ENCODE data around the gene NFATC4.
A peak's percentile ranks its signal among the peaks of the same experiment; 100 is the strongest.

The NFATC4 gene

DNA sequence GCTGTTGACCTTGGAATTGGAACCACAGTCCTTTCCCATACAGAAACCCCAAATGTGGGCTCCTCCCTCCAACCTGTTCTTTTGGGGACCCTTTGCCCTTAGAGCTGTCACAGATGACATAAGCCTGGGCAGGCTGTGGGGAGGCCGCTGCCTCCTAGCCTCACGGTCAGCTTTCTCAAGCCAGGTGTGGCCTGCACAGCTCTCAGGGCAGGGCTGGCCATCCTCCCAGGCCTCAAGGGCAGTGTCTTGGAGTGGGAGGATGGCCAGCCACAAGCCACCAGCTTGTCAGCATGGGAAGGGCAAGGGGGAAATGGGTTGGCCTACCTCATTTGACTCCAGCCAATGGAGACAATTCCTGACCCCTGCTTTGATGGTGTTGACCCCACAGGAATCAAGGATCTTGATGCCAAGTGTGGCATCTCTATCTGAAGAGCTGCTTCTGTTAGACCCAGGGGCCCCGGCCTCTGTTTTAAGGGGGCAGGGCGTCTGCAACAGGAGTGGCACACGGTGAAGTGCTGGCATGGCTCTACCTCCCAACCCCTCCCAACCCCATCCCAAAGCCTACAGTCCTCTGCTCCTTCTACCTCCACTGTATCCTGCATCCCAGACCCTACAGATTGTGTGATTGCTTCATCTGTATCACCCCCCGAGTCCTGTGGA is 50.0 kb downstream of the NFATC4 start:
- Histone ChIP-seq H3K9ac (ENCODE audit: low read depth, low read length) (no peak overlapping the region), H3K4me1 (ENCODE audit: insufficient read depth, low read length) (no peaks in the 10 kb centered on the region), H3K27ac (ENCODE audit: low read length) (no peak overlapping the region), H3K36me3 (ENCODE audit: insufficient read depth, low read depth, low read length) (peaks cover 16% of the 10 kb centered on the region; the same call in 1 of the 2 replicates), H3K4me3 (ENCODE audit: low read length) (no peak overlapping the region), H3K9me3 (ENCODE audit: insufficient read depth, low read depth, low read length) (no peaks in the 10 kb centered on the region), H3K27me3 (ENCODE audit: insufficient read depth, low read length) (peaks cover 36% of the 10 kb centered on the region)

DNA sequence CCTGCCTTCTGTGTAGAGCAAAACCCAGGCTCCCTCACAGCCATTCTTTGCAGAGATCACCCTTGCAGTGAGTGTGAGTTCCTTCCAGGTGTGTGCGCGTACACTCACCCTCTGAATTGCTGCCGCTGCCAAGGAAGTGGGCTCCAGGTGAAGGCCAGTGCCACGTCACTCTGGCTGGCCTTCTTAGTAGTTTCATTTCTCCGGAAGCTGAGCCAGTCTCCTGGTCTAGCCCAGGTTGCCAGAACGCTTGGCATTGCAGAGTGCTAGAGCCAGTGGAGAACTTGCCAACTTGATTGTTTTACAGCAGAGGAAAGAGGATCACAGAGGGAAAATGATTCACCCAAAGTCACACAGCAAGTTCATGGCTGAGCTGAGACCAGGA is 50.5 kb downstream of the NFATC4 start:
- H3K27ac ChIP-seq (ENCODE audit: low read length), result no peak overlapping the region
- H3K4me1 ChIP-seq (ENCODE audit: insufficient read depth, low read length), result no peaks in the 10 kb centered on the region
- H3K4me3 ChIP-seq (ENCODE audit: low read length), result no peak overlapping the region
- H3K9ac ChIP-seq (ENCODE audit: low read depth, low read length), result no peak overlapping the region
- H3K27me3 ChIP-seq (ENCODE audit: insufficient read depth, low read length), result peaks cover 41% of the 10 kb centered on the region
- peaks cover 13% of the 10 kb centered on the region; the same call in 1 of the 2 replicates for H3K36me3 ChIP-seq (ENCODE audit: insufficient read depth, low read depth, low read length)
- no peaks in the 10 kb centered on the region for H3K9me3 ChIP-seq (ENCODE audit: insufficient read depth, low read depth, low read length)

DNA sequence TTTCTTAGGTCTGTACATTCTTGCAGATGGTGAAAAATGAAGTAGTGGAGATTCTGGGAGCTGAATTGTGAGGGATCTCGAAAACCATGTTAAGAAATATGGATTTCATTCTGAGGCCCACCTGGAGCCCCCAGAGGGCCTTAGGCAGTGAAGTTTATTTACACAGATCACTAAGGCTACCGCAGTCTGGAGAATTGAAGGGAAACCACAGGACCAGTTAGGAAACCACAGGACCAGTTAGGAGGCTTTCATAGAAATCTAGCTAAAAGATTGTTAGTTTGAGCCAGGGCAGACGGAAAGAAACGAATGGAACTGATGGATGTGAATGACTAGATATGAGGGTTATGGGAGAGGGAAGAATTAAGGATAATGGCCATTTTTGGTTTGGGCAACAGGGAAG is 54.3 kb downstream of the NFATC4 start:
- H3K9ac ChIP-seq (ENCODE audit: low read depth, low read length), result no peak overlapping the region
- H3K36me3 ChIP-seq (ENCODE audit: insufficient read depth, low read depth, low read length), result no peaks in the 10 kb centered on the region
- H3K9me3 ChIP-seq (ENCODE audit: insufficient read depth, low read depth, low read length), result no peaks in the 10 kb centered on the region
- H3K27ac ChIP-seq (ENCODE audit: low read length), result no peak overlapping the region
- H3K4me3 ChIP-seq (ENCODE audit: low read length), result no peak overlapping the region
- no peaks in the 10 kb centered on the region for H3K4me1 ChIP-seq (ENCODE audit: insufficient read depth, low read length)
- peaks cover 43% of the 10 kb centered on the region for H3K27me3 ChIP-seq (ENCODE audit: insufficient read depth, low read length)

DNA sequence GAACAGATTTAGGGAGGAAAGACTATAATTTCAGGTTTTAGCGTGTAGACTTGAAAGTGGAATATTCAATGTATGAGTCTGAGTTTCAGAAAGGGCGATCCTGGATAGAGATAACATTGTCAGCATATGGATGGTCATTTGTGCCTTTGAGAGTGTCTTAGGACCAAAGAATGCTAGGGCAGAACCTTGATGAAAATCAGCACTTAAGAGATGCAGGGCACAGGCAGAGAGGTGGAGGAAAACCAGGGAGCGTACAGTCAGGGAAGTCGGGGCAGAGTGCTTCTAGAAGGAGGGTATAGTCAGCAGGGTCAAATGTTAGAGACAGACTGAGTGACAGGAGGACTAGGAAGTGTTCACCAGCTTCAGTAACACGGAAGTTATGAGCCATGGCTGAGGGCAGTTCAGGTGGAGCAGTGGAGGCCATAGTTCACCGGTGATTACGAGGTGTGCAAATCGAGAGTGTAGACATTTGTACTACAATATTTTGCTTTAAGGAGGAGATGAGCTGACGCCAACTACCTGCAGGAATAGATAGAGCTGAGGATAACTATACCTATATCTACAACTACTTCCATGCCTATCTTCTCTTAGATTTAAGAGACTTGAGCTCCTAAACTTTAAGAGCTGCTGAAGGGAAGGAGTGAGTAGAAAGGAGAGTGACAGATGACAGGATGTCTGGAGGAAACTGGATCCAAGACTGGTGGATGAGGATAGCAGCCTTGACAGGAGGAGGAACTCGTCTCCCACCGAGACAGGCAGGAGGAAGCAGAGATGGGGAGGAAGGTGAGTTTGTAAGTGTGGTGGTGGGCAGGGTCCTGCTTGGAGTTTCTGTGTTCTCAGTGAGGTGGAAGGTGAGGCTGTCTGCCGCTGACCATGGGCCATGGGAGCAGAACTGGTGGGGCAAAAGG is 55.0 kb downstream of the NFATC4 start:
- H3K27ac ChIP-seq (ENCODE audit: low read length), result no peak overlapping the region
- peaks cover 46% of the 10 kb centered on the region for H3K27me3 ChIP-seq (ENCODE audit: insufficient read depth, low read length)
- no peak overlapping the region for H3K9ac ChIP-seq (ENCODE audit: low read depth, low read length)
- no peaks in the 10 kb centered on the region for H3K36me3 ChIP-seq (ENCODE audit: insufficient read depth, low read depth, low read length)
- no peak overlapping the region for H3K4me3 ChIP-seq (ENCODE audit: low read length)
- no peaks in the 10 kb centered on the region for H3K4me1 ChIP-seq (ENCODE audit: insufficient read depth, low read length)
- no peaks in the 10 kb centered on the region for H3K9me3 ChIP-seq (ENCODE audit: insufficient read depth, low read depth, low read length)

DNA sequence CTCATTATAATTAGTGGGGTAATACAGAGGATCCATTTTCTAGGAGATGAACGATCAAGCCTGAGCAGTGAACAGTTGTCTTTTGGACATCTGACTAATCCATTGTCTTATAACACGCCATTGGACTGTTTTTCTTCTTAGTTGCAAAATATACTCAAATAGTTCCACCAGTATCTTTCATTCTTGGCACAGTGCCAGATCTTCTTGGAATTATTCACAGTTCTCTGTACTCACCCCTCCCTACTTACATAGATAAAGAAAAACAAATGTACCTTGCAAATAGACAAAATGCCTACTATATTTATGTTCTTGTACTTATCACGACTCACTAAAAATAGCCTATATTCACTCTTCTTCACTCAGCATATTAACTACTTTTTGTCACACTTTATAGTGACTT is 57.7 kb downstream of the NFATC4 start:
- Histone ChIP-seq H3K9ac (ENCODE audit: low read depth, low read length) (no peak overlapping the region), H3K4me3 (ENCODE audit: low read length) (no peak overlapping the region), H3K9me3 (ENCODE audit: insufficient read depth, low read depth, low read length) (no peaks in the 10 kb centered on the region), H3K27ac (ENCODE audit: low read length) (no peak overlapping the region), H3K4me1 (ENCODE audit: insufficient read depth, low read length) (no peaks in the 10 kb centered on the region), H3K27me3 (ENCODE audit: insufficient read depth, low read length) (peaks cover 38% of the 10 kb centered on the region), H3K36me3 (ENCODE audit: insufficient read depth, low read depth, low read length) (no peaks in the 10 kb centered on the region)

DNA sequence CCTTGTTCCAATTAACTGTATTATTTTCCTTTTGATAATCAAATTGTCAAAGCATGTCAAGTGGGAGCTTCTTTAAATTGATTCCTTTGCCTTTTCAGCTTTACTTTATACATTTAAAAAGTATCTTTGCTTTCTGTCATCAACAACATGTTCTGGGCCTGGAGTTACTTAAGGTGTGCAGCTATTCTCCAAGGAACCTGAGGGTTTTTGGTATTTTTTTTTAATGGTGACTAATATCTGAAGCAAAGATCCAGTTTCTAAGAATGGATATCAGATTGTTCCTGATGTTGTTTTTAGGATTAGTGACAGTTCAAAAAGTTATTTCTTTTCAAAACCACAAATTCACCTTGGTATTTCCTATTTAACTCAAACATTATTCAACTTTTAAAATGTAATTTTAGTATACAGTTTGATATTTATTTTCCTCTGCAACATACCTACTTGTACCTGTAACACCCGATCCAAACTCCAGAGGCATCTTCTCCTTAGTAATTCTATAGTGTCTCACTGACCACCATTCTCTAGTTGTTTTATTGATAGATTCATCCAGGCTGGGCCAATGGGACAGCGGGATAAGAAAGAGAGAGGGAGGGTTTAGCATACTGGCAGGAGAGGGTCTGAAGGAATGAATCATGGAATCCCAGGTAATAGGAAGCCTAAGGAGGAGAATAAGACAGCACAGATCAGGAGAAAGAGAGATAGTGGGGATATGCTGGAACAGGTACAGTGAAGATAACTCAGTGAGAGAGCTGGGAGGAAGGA is 58.3 kb downstream of the NFATC4 start:
- Histone ChIP-seq H3K4me3 (ENCODE audit: low read length) (no peak overlapping the region), H3K27me3 (ENCODE audit: insufficient read depth, low read length) (peaks cover 38% of the 10 kb centered on the region), H3K36me3 (ENCODE audit: insufficient read depth, low read depth, low read length) (no peaks in the 10 kb centered on the region), H3K9ac (ENCODE audit: low read depth, low read length) (no peak overlapping the region), H3K27ac (ENCODE audit: low read length) (no peak overlapping the region), H3K4me1 (ENCODE audit: insufficient read depth, low read length) (peaks cover 4% of the 10 kb centered on the region; the same call in 1 of the 2 replicates), H3K9me3 (ENCODE audit: insufficient read depth, low read depth, low read length) (no peaks in the 10 kb centered on the region)

DNA sequence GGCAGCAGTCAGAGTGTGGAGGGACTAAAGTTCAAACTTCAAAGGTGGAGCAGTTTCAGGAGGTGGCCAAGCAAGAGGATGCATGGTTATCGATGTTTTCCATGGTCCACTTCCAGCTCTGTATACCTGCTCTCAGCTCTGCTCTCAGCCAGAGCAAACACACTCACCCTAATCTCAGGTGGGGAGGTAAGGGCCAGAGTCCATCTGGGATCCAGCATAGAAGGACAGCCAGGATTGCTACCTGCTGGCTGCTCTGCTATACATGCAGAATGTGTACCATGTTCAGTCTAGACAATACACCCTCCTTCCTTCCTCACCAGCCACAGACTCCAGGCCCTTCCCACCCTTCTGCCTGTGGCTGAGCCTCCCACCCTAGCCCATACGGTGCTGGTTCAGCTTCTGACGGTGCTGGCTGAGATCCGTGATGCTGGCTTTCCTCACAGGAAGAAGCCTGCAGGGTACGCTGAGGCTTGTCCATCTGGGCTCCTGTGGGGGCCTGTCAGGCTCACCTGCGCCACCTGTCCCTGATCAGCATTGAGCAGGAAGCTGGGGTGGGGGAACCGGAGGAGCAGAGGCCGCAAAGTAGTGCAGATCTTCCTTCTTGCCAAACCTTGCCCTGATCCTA is 59.0 kb downstream of the NFATC4 start:
- Histone ChIP-seq H3K27ac (ENCODE audit: low read length) (no peak overlapping the region), H3K9me3 (ENCODE audit: insufficient read depth, low read depth, low read length) (no peaks in the 10 kb centered on the region), H3K36me3 (ENCODE audit: insufficient read depth, low read depth, low read length) (no peaks in the 10 kb centered on the region), H3K27me3 (ENCODE audit: insufficient read depth, low read length) (peaks cover 35% of the 10 kb centered on the region), H3K4me1 (ENCODE audit: insufficient read depth, low read length) (peaks cover 5% of the 10 kb centered on the region; the same call in 1 of the 2 replicates), H3K9ac (ENCODE audit: low read depth, low read length) (no peak overlapping the region), H3K4me3 (ENCODE audit: low read length) (no peak overlapping the region)

DNA sequence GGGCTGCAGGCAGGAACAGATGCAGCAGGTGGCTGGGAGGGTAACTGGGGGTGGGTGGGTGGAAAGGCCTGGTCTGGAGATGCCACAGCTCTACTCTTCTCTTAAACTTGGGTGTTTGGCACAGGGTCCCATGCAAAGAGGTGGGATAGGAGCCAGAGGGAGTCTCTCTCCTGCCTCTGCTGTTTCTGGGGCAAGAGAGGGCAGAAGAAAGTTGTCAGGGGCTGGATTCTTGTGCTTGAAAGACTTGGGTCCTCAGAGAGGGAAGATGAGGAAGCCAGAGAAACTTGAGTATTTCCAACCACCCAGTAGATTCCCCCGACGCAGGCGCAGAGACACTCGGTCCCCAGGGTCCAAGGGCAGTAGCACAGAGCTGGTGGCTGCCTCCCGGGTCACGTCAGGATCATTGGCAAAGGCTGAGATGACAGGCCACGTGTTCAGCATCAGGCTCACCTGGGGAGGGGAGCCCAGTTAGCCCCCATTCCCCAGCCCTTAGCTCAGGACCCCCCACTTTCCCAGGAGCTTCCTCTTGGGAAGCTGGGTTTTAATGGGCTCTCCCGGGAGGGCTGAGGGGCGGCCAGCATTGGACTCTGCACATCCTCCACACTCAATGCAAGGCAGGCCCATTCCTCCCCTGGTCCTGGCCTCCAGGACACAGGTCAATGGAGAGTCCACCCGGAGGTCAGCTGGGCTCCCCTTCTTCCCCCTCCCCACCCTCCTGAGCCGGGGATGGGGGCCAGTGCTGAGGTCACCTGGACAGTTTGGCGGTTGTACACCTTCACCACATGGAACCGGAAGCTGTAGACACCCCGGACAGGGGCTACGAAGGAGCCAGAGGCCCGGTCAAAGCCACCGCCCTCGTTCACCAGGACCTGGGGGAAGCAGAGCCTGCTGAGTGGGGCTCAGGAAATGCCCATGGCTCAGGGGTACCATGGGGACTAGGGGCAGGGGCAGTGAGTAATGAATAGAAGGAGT is 59.8 kb downstream of the NFATC4 start:
- Histone ChIP-seq H3K4me1 (ENCODE audit: insufficient read depth, low read length) (peaks cover 5% of the 10 kb centered on the region; the same call in 1 of the 2 replicates), H3K4me3 (ENCODE audit: low read length) (no peak overlapping the region), H3K9me3 (ENCODE audit: insufficient read depth, low read depth, low read length) (no peaks in the 10 kb centered on the region), H3K27ac (ENCODE audit: low read length) (no peak overlapping the region), H3K27me3 (ENCODE audit: insufficient read depth, low read length) (peaks cover 27% of the 10 kb centered on the region), H3K9ac (ENCODE audit: low read depth, low read length) (no peak overlapping the region), H3K36me3 (ENCODE audit: insufficient read depth, low read depth, low read length) (peaks cover under 1% of the 10 kb centered on the region; the same call in 1 of the 2 replicates)

DNA sequence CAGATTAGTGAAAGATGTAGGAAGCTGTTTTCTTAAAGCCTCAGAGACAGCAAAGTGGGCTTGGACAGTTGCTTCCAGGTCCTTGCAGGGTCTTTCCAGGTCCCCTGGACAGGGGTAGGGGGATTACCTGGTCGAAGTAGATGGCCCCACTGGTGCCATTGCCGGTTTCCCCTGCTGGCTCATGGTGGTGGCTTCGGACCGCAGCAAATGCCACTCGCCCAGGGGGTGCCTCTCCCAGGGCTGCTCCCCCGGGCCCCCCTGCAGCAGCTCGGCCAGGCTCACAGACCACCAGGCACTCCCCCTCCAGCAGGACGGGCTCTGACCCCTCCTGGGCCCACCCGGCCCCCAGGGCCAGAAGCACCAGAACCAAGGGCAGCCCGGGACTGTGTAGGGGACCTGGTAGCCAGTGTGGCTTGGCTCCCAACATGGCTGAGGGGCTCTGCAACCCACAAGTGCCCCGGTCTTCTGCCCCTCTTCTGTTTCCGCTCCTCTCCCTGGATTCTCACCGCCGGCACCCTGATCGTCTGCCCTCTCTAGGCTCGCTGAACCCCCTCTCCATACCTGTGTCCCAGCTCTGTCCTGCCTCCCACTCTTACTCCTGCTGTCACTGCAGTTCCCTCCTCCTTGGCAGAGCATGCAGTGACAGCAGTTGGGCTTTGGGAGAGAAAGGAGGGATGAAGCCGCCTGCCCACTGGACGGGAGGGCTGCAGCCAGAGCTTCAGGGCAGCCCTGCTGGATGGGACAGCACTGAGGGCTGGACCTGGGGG is 60.8 kb downstream of the NFATC4 start:
- Histone ChIP-seq H3K36me3 (ENCODE audit: insufficient read depth, low read depth, low read length) (peaks cover 8% of the 10 kb centered on the region; the same call in 1 of the 2 replicates), H3K27me3 (ENCODE audit: insufficient read depth, low read length) (peaks cover 18% of the 10 kb centered on the region), H3K9ac (ENCODE audit: low read depth, low read length) (no peak overlapping the region), H3K4me1 (ENCODE audit: insufficient read depth, low read length) (peaks cover 5% of the 10 kb centered on the region; the same call in 1 of the 2 replicates), H3K4me3 (ENCODE audit: low read length) (peak overlapping the region; percentile 95; the same call in 1 of the 2 replicates), H3K9me3 (ENCODE audit: insufficient read depth, low read depth, low read length) (no peaks in the 10 kb centered on the region), H3K27ac (ENCODE audit: low read length) (no peak overlapping the region)

Data from iPS-20b (cell line).